ENCODE measurements around the gene MLLT10.

Gene MLLT10

DNA sequence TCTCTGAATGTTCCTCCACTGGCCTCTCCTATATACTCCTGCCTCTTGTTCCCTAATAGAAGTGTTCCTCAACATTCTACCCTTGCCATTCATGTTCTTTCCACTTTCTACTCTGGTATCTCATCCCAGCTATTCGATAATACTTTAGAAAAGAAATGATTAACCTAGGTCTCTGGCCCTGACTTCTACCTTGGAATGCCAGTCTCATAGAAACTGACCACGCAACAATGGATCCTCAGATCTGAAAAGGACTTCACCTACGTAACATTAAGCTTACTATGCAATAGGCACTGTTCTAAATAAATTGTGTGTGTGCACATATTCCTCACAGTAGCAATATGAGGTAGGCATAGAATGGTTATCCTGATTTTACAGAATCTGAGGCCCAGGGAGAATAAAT, 235.0 kb downstream of the MLLT10 start:
- no peak for DNase-seq (ENCODE audit: low read depth in 3 of 3)

DNA sequence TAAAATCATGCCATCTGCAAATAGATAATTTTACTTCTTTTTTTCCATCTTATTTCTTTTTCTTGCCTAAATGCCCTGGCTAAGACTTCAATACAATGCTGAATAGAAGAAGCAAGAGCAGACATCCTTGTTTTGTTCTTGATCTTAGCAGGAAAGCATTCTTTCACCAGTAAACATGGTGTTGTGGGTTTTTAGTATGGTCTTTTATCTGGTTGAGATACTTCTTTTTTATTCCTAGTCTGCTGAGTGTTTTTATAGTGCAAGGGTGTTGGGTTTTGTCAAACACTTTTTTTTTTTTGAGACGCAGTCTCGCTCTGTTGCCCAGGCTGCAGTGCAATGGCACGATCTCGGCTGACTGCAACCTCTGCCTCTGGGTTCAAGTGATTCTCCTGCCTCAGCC, 237.2 kb downstream of the MLLT10 start:
- DNase-seq (ENCODE audit: low read depth in 3 of 3) = no peak

DNA sequence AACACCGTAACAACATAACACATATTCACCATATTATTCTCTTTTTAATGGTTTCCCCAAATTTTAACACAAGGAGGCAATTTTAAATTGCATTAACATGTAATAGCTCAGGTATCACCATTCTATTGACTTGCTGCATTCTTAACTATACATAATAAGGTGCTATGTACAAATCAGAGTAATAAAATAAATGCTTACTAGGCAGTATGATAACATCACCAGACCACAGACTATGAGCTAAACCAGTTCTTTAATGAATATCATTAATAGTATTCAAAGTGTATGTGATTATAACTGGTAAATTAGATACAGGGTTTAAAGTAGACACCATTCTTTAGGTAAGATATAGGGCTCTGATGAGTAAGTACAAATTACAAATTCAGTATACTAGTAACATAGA, 242.9 kb downstream of the MLLT10 start:
- no peak for DNase-seq (ENCODE audit: low read depth in 3 of 3)

DNA sequence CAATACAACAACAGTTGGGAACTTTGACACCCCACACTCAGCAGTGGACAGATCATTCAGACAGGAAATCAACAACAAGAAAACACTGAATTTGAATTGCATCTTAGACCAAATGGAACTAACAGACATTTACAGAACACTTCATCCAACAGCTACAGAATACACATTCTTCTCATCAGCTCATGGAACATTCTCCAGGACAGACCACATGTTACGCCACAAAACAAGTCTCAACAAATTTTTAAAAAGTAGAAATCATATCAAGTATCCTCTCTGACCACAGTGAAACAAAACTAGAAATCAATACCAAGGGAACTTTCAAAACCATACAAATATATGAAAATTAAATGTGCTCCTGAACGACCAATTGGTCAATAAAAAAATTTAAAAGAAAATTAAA, 257.2 kb downstream of the MLLT10 start:
- DNase-seq (ENCODE audit: low read depth in 3 of 3) = no peak
